ENCODE measurements around the gene PACS2. TPM values are rescaled to one million over a fixed set of nuclear protein-coding genes. Genes with fewer than 3 reads are reported as not detected.

PACS2 gene
- total and polyA plus RNA-seq, 4 donors: 5.1 to 21.9 (median 9.8) TPM

GRCh38 chr14:105328070-105328677 is 13.6 kb downstream of the PACS2 start:
- no peak for DNase-seq (ENCODE audit: low spot score)
- no peaks in the 10 kb centered on the region for H3K36me3 ChIP-seq (ENCODE audit: control insufficient read depth in 4 of 4, insufficient read depth in 3 of 4, low read depth in 1 of 4, low read length in 3 of 4)
- TF ChIP-seq, protein P1, sequence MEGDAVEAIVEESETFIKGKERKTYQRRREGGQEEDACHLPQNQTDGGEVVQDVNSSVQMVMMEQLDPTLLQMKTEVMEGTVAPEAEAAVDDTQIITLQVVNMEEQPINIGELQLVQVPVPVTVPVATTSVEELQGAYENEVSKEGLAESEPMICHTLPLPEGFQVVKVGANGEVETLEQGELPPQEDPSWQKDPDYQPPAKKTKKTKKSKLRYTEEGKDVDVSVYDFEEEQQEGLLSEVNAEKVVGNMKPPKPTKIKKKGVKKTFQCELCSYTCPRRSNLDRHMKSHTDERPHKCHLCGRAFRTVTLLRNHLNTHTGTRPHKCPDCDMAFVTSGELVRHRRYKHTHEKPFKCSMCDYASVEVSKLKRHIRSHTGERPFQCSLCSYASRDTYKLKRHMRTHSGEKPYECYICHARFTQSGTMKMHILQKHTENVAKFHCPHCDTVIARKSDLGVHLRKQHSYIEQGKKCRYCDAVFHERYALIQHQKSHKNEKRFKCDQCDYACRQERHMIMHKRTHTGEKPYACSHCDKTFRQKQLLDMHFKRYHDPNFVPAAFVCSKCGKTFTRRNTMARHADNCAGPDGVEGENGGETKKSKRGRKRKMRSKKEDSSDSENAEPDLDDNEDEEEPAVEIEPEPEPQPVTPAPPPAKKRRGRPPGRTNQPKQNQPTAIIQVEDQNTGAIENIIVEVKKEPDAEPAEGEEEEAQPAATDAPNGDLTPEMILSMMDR (IDR thresholded peaks at IDR 0.05; ENCODE audit: low read depth, low read length, missing input control): no peak
- TF ChIP-seq HNF4A (conservative IDR thresholded peaks at IDR 0.05): no peak
- TF ChIP-seq REST (IDR thresholded peaks at IDR 0.05): no peak
- TF ChIP-seq, protein P2, sequence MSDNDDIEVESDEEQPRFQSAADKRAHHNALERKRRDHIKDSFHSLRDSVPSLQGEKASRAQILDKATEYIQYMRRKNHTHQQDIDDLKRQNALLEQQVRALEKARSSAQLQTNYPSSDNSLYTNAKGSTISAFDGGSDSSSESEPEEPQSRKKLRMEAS (IDR thresholded peaks at IDR 0.05): no peak
- no peak for TF ChIP-seq FOXA1 (IDR thresholded peaks at IDR 0.05)
- no peak for TF ChIP-seq RXRA (IDR thresholded peaks at IDR 0.05)
- TF ChIP-seq SP1 (IDR thresholded peaks at IDR 0.05): no peak
- TF ChIP-seq ATF3 (IDR thresholded peaks at IDR 0.05): no peak
- no peak for TF ChIP-seq RAD21 (IDR thresholded peaks at IDR 0.05)
- TF ChIP-seq GABPA (IDR thresholded peaks at IDR 0.05 in 1 of 2, conservative IDR thresholded peaks at IDR 0.05 in 1 of 2): no peak
- TF ChIP-seq HNF4G (IDR thresholded peaks at IDR 0.05): no peak
- no peaks in the 10 kb centered on the region for H3K27me3 ChIP-seq (ENCODE audit: control insufficient read depth in 4 of 4, insufficient read depth in 4 of 4, low read length in 3 of 4)
- no peak overlapping the region for H3K9ac ChIP-seq (ENCODE audit: low read depth in 1 of 2, low read length in 2 of 2)
- no peaks in the 10 kb centered on the region for H3K9me3 ChIP-seq (ENCODE audit: control insufficient read depth in 4 of 4, low read length in 3 of 4)
- WGBS: 82% methylated on average over 12 of the region's 12 CpGs
- H3K4me3 ChIP-seq (ENCODE audit: low read depth in 1 of 3, low read length in 3 of 3): no peak overlapping the region
- peak overlapping the region in 1 of 2 donors; percentile 52 for H3K27ac ChIP-seq (ENCODE audit: low read depth in 1 of 2, low read length in 2 of 2)
- peaks cover 13 to 28% (median 21%) of the 10 kb centered on the region in 4 donors for H3K4me1 ChIP-seq (ENCODE audit: control insufficient read depth in 4 of 4, insufficient read depth in 4 of 4, low read length in 3 of 4)

DNA sequence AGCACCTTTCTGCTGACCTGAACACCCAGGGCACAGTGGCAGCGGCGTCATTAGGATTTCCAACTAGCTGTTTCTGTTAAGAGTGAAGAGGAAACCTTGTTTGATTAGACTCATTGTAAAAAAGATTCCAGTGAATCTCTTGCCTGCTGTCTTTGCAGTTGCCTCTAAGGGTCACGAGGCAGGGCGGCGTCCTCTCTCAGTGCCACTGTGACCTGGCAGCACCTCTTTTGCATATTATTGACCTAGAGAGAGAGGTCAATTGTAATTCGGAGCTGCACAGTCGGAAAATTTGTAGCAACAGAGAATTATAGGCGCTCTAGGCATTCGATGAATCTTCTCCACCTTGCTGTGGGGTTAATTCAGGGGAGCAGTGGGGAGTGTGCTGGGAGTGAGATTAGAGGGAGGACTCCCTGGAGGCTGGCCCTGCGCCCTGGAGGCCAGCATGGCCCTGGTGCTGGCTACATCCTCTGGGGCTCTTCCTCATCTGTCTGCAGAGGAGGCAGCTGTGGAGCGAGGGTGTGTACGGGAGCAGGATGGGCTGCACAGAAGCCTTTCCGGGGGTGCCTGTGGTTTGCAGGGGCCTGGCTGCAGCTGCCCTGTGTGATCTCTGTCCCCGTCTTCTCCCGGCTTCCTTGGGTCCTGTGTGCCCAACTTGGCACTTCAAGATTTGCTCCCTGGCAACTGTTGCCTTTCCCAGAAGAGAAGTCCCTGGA is 14.3 kb downstream of the PACS2 start:
- Histone ChIP-seq H3K9me3 (ENCODE audit: control insufficient read depth in 4 of 4, low read length in 3 of 4) (no peaks in the 10 kb centered on the region), H3K36me3 (ENCODE audit: control insufficient read depth in 4 of 4, insufficient read depth in 3 of 4, low read depth in 1 of 4, low read length in 3 of 4) (no peaks in the 10 kb centered on the region), H3K4me3 (ENCODE audit: low read depth in 1 of 3, low read length in 3 of 3) (no peak overlapping the region), H3K9ac (ENCODE audit: low read depth in 1 of 2, low read length in 2 of 2) (no peak overlapping the region), H3K27me3 (ENCODE audit: control insufficient read depth in 4 of 4, insufficient read depth in 4 of 4, low read length in 3 of 4) (no peaks in the 10 kb centered on the region), H3K4me1 (ENCODE audit: control insufficient read depth in 4 of 4, insufficient read depth in 4 of 4, low read length in 3 of 4) (peaks cover 19 to 35% (median 28%) of the 10 kb centered on the region in 4 donors), H3K27ac (ENCODE audit: low read depth in 1 of 2, low read length in 2 of 2) (peak overlapping the region in 1 of 2 donors; percentile 52)
- TF ChIP-seq, protein P2 (IDR thresholded peaks at IDR 0.05): no peak
- no peak for TF ChIP-seq TAF1 (conservative IDR thresholded peaks at IDR 0.05)
- peak; percentile 80 for TF ChIP-seq NR2F2 (IDR thresholded peaks at IDR 0.05)
- TF ChIP-seq, protein P3, sequence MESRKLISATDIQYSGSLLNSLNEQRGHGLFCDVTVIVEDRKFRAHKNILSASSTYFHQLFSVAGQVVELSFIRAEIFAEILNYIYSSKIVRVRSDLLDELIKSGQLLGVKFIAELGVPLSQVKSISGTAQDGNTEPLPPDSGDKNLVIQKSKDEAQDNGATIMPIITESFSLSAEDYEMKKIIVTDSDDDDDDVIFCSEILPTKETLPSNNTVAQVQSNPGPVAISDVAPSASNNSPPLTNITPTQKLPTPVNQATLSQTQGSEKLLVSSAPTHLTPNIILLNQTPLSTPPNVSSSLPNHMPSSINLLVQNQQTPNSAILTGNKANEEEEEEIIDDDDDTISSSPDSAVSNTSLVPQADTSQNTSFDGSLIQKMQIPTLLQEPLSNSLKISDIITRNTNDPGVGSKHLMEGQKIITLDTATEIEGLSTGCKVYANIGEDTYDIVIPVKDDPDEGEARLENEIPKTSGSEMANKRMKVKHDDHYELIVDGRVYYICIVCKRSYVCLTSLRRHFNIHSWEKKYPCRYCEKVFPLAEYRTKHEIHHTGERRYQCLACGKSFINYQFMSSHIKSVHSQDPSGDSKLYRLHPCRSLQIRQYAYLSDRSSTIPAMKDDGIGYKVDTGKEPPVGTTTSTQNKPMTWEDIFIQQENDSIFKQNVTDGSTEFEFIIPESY (IDR thresholded peaks at IDR 0.05): no peak
- no peak for TF ChIP-seq JUND (IDR thresholded peaks at IDR 0.05)
- peak; percentile 7 to 40 for TF ChIP-seq HNF4A (conservative IDR thresholded peaks at IDR 0.05)
- peak; percentile 38 for TF ChIP-seq SP1 (IDR thresholded peaks at IDR 0.05)
- TF ChIP-seq REST (IDR thresholded peaks at IDR 0.05): no peak
- no peak for TF ChIP-seq GABPA (IDR thresholded peaks at IDR 0.05 in 1 of 2, conservative IDR thresholded peaks at IDR 0.05 in 1 of 2)
- no peak for TF ChIP-seq RAD21 (IDR thresholded peaks at IDR 0.05)
- TF ChIP-seq RXRA (IDR thresholded peaks at IDR 0.05): peak; percentile 85 to 91
- no peak for TF ChIP-seq YY1 (IDR thresholded peaks at IDR 0.05)
- 53% methylated on average over 15 of the region's 15 CpGs for WGBS
- no peak for DNase-seq (ENCODE audit: low spot score)
